Putamen (tissue), 1 donor: Measurements from ENCODE around the gene NT5DC1.

Source experiments
- DNase-seq: peaks from one replicate; pipeline ENCODE4 v3.0.0-alpha.2; 2016; ENCODE audit warnings: low spot score

NT5DC1 gene

GRCh38 chr6:116100419-116101301 is at the start of gene NT5DC1:
Gene NT5DC1, plus strand, starts transcription at chr6:116100853. Its CDS starts 78 bp downstream, at chr6:116100931.
- DNase-seq, result peak; percentile 90

GRCh38 chr6:116051244-116051643 is 49.4 kb upstream of the NT5DC1 start:
- DNase-seq, result no peak

- no peak for DNase-seq
These were observed 45.1 kb upstream of the NT5DC1 start for GRCh38 chr6:116055513-116055912.

GRCh38 chr6:116057766-116058165 is 42.9 kb upstream of the NT5DC1 start:
- DNase-seq, result no peak

GRCh38 chr6:116059713-116060571 is 40.7 kb upstream of the NT5DC1 start:
- DNase-seq, result no peak

- no peak for DNase-seq
These were observed 39.9 kb upstream of the NT5DC1 start, which contains the start of gene FRK for GRCh38 chr6:116060572-116061283. Gene FRK, minus strand, starts transcription at chr6:116060891. Its CDS starts 580 bp downstream, at chr6:116060311.

- DNase-seq, result no peak
These were observed 38.2 kb upstream of the NT5DC1 start for GRCh38 chr6:116062496-116062895.

GRCh38 chr6:116064666-116065065 is 36.0 kb upstream of the NT5DC1 start:
- DNase-seq, result no peak

- DNase-seq, result no peak
These were observed 33.9 kb upstream of the NT5DC1 start for GRCh38 chr6:116066789-116067188.

GRCh38 chr6:116070101-116070500 is 30.6 kb upstream of the NT5DC1 start:
- DNase-seq, result no peak

- no peak for DNase-seq
These were observed 29.9 kb upstream of the NT5DC1 start for GRCh38 chr6:116070616-116071389.

- no peak for DNase-seq
These were observed 28.3 kb upstream of the NT5DC1 start for GRCh38 chr6:116072368-116072767.

- DNase-seq, result no peak
These were observed 26.8 kb upstream of the NT5DC1 start for GRCh38 chr6:116073765-116074440.

GRCh38 chr6:116074732-116075390 is 25.8 kb upstream of the NT5DC1 start:
- no peak for DNase-seq

- DNase-seq, result no peak
These were observed 22.1 kb upstream of the NT5DC1 start for GRCh38 chr6:116078522-116078921.

GRCh38 chr6:116078945-116079344 is 21.7 kb upstream of the NT5DC1 start:
- DNase-seq, result no peak

GRCh38 chr6:116083052-116083451 is 17.6 kb upstream of the NT5DC1 start:
- DNase-seq, result no peak

- DNase-seq, result no peak
These were observed 16.4 kb upstream of the NT5DC1 start for GRCh38 chr6:116084284-116084683.

- no peak for DNase-seq
These were observed 13.1 kb upstream of the NT5DC1 start for GRCh38 chr6:116087437-116088027.

- no peak for DNase-seq
These were observed 11.7 kb upstream of the NT5DC1 start for GRCh38 chr6:116088946-116089345.
